ENCODE results near the gene MAP1B. TPM values are rescaled to one million over a fixed set of nuclear protein-coding genes. Genes with fewer than 3 reads are reported as not detected.
A peak's percentile ranks its signal among the peaks of the same experiment; 100 is the strongest.

MAP1B gene
- total and polyA plus RNA-seq, 2 donors: 1.6 to 3.1 TPM

DNA sequence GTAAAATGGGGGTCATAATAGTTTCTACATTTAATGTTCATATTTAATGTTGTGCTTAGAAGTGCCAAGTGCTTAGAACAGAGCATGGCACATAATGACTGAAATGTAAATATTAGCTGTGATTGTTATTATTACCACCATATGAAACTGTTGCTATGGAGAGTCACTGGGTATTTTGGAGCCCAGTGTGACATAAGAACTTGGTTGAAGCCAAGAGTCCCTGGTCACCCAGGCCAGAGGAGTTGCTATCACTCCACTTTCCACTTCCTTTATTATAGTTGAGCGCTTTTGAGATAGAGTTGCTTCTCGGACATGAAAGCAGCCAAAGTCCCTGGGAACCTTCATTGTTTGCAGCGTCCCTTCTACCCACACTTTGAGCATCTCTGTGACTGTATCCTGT lies 77.1 kb downstream of the MAP1B start:
- no peaks in the 10 kb centered on the region for H3K36me3 ChIP-seq (ENCODE audit: control insufficient read depth in 2 of 2, insufficient read depth in 2 of 2, low read length in 1 of 2)
- WGBS: 94% methylated on average over 3 of the region's 3 CpGs
- peaks cover 9 to 23% of the 10 kb centered on the region in 2 donors for H3K4me1 ChIP-seq (ENCODE audit: control insufficient read depth in 2 of 2, insufficient read depth in 2 of 2, low read length in 2 of 2)
- no peak for DNase-seq (ENCODE audit: low read depth in 6 of 9, low spot score in 9 of 9)
- H3K27me3 ChIP-seq (ENCODE audit: control insufficient read depth in 2 of 2, insufficient read depth in 1 of 2, low read length in 1 of 2): peaks cover 0 to 19% of the 10 kb centered on the region in 2 donors
- no peaks in the 10 kb centered on the region for H3K9me3 ChIP-seq (ENCODE audit: control insufficient read depth in 2 of 2, insufficient read depth in 1 of 2, low read length in 1 of 2)
- no peak overlapping the region for H3K4me3 ChIP-seq (ENCODE audit: low read length in 2 of 2)
- H3K27ac ChIP-seq (ENCODE audit: low read depth in 1 of 2, low read length in 1 of 2): no peak overlapping the region

- no peak overlapping the region for H3K4me3 ChIP-seq (ENCODE audit: low read length in 2 of 2)
- H3K9me3 ChIP-seq (ENCODE audit: control insufficient read depth in 2 of 2, insufficient read depth in 1 of 2, low read length in 1 of 2): no peaks in the 10 kb centered on the region
- no peak overlapping the region for H3K27ac ChIP-seq (ENCODE audit: low read depth in 1 of 2, low read length in 1 of 2)
- 95% methylated on average over 10 of the region's 10 CpGs for WGBS
- peaks cover 0 to 13% of the 10 kb centered on the region in 2 donors for H3K27me3 ChIP-seq (ENCODE audit: control insufficient read depth in 2 of 2, insufficient read depth in 1 of 2, low read length in 1 of 2)
- DNase-seq (ENCODE audit: low read depth in 6 of 9, low spot score in 9 of 9): peak in 1 of 9 donors; percentile 1
- H3K36me3 ChIP-seq (ENCODE audit: control insufficient read depth in 2 of 2, insufficient read depth in 2 of 2, low read length in 1 of 2): no peaks in the 10 kb centered on the region
- H3K4me1 ChIP-seq (ENCODE audit: control insufficient read depth in 2 of 2, insufficient read depth in 2 of 2, low read length in 2 of 2): peaks cover 9 to 23% of the 10 kb centered on the region in 2 donors
These were observed 78.4 kb downstream of the MAP1B start for GRCh38 chr5:72185496-72186329.

GRCh38 chr5:72187388-72188075 lies 80.3 kb downstream of the MAP1B start:
- Histone ChIP-seq H3K36me3 (ENCODE audit: control insufficient read depth in 2 of 2, insufficient read depth in 2 of 2, low read length in 1 of 2) (no peaks in the 10 kb centered on the region), H3K27me3 (ENCODE audit: control insufficient read depth in 2 of 2, insufficient read depth in 1 of 2, low read length in 1 of 2) (peaks cover 0 to 18% of the 10 kb centered on the region in 2 donors), H3K27ac (ENCODE audit: low read depth in 1 of 2, low read length in 1 of 2) (peak overlapping the region in 1 of 2 donors; percentile 4), H3K4me3 (ENCODE audit: low read length in 2 of 2) (no peak overlapping the region), H3K9me3 (ENCODE audit: control insufficient read depth in 2 of 2, insufficient read depth in 1 of 2, low read length in 1 of 2) (no peaks in the 10 kb centered on the region), H3K4me1 (ENCODE audit: control insufficient read depth in 2 of 2, insufficient read depth in 2 of 2, low read length in 2 of 2) (peaks cover 9 to 23% of the 10 kb centered on the region in 2 donors)
- DNase-seq (ENCODE audit: low read depth in 6 of 9, low spot score in 9 of 9): peak; percentile 13 to 85 (median 37)
- WGBS: 37% methylated on average over 5 of the region's 5 CpGs

DNA sequence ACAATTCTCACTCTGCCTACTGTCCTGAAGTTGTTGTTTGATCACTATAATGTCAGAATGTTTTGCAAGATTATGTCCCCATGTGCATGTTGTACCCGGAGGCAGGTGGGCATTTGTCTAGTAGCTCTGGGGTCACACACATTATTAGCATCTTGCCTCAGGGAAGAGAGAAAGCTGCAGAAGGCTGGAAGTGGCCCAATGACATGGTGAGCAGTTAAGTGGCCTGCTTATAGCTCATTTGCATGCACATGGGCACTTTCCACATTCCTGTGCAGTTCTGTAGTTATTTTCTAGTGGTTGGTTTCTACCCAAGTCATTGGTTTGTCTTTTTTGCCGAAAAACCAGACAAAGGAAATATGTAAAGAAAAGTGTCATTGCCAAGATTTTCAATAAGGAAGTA lies 80.9 kb downstream of the MAP1B start:
- 98% methylated on average over 2 of the region's 2 CpGs for WGBS

DNA sequence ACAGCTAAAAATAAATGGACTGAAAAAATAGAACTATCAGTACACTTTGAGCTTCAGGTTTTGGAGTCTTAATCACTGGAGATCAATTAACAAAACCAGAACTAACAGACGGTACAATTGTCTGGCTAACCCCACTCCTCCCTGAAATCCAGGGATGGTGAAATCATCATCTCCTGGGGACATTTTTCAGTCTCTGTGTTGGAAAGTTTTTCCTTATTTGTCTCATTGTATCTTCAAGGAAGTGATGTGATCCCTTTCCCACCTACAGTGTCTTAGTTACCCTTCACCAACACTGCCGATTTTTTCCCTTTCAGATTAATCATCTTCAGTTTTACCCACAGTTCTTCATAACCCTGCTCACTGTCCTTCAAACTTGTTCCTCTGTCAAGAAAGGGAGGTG lies 81.9 kb downstream of the MAP1B start:
- no peaks in the 10 kb centered on the region for H3K36me3 ChIP-seq (ENCODE audit: control insufficient read depth in 2 of 2, insufficient read depth in 2 of 2, low read length in 1 of 2)
- H3K4me1 ChIP-seq (ENCODE audit: control insufficient read depth in 2 of 2, insufficient read depth in 2 of 2, low read length in 2 of 2): peaks cover 9 to 23% of the 10 kb centered on the region in 2 donors
- no peaks in the 10 kb centered on the region for H3K9me3 ChIP-seq (ENCODE audit: control insufficient read depth in 2 of 2, insufficient read depth in 1 of 2, low read length in 1 of 2)
- H3K4me3 ChIP-seq (ENCODE audit: low read length in 2 of 2): no peak overlapping the region
- 100% methylated on average over 2 of the region's 2 CpGs for WGBS
- DNase-seq (ENCODE audit: low read depth in 6 of 9, low spot score in 9 of 9): no peak
- H3K27ac ChIP-seq (ENCODE audit: low read depth in 1 of 2, low read length in 1 of 2): no peak overlapping the region
- H3K27me3 ChIP-seq (ENCODE audit: control insufficient read depth in 2 of 2, insufficient read depth in 1 of 2, low read length in 1 of 2): peaks cover 0 to 4% of the 10 kb centered on the region in 2 donors

More for the DNA sequence above, 80.9 kb downstream of the MAP1B start:
- no peaks in the 10 kb centered on the region for H3K9me3 ChIP-seq (ENCODE audit: control insufficient read depth in 2 of 2, insufficient read depth in 1 of 2, low read length in 1 of 2)
- peaks cover 0 to 13% of the 10 kb centered on the region in 2 donors for H3K27me3 ChIP-seq (ENCODE audit: control insufficient read depth in 2 of 2, insufficient read depth in 1 of 2, low read length in 1 of 2)
- peaks cover 9 to 23% of the 10 kb centered on the region in 2 donors for H3K4me1 ChIP-seq (ENCODE audit: control insufficient read depth in 2 of 2, insufficient read depth in 2 of 2, low read length in 2 of 2)
- H3K27ac ChIP-seq (ENCODE audit: low read depth in 1 of 2, low read length in 1 of 2): peak overlapping the region in 1 of 2 donors; percentile 4
- no peak for DNase-seq (ENCODE audit: low read depth in 6 of 9, low spot score in 9 of 9)
- H3K4me3 ChIP-seq (ENCODE audit: low read length in 2 of 2): no peak overlapping the region
- no peaks in the 10 kb centered on the region for H3K36me3 ChIP-seq (ENCODE audit: control insufficient read depth in 2 of 2, insufficient read depth in 2 of 2, low read length in 1 of 2)

DNA sequence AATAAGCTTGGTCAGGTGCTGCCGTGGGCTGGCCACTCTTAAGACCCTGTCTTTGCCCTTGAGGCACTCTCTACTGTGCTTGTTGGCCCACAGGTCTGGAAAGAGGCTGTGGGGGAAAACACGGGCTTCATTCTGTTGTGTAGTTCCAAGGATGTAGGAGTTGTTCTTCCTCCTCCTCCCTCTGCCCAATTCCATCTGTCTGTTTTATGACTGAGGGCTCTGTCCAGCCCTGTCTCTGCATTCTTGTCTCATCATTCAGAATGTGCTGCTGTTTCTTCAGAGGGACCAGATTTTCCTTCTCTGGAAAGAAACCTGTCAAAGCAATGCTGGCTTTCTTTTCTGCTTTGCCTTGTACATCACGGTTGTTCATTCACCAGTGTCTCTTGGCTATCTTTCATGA lies 84.1 kb downstream of the MAP1B start:
- peaks cover 0 to 4% of the 10 kb centered on the region in 2 donors for H3K9me3 ChIP-seq (ENCODE audit: control insufficient read depth in 2 of 2, insufficient read depth in 1 of 2, low read length in 1 of 2)
- DNase-seq (ENCODE audit: low read depth in 6 of 9, low spot score in 9 of 9): no peak
- H3K36me3 ChIP-seq (ENCODE audit: control insufficient read depth in 2 of 2, insufficient read depth in 2 of 2, low read length in 1 of 2): no peaks in the 10 kb centered on the region
- H3K27me3 ChIP-seq (ENCODE audit: control insufficient read depth in 2 of 2, insufficient read depth in 1 of 2, low read length in 1 of 2): peaks cover 0 to 7% of the 10 kb centered on the region in 2 donors
- WGBS: 93% methylated on average over 3 of the region's 3 CpGs
- H3K4me1 ChIP-seq (ENCODE audit: control insufficient read depth in 2 of 2, insufficient read depth in 2 of 2, low read length in 2 of 2): peaks cover 9 to 17% of the 10 kb centered on the region in 2 donors
- no peak overlapping the region for H3K4me3 ChIP-seq (ENCODE audit: low read length in 2 of 2)
- no peak overlapping the region for H3K27ac ChIP-seq (ENCODE audit: low read depth in 1 of 2, low read length in 1 of 2)

- Histone ChIP-seq H3K36me3 (ENCODE audit: control insufficient read depth in 2 of 2, insufficient read depth in 2 of 2, low read length in 1 of 2) (no peaks in the 10 kb centered on the region), H3K27me3 (ENCODE audit: control insufficient read depth in 2 of 2, insufficient read depth in 1 of 2, low read length in 1 of 2) (peaks cover 0 to 8% of the 10 kb centered on the region in 2 donors), H3K27ac (ENCODE audit: low read depth in 1 of 2, low read length in 1 of 2) (no peak overlapping the region), H3K9me3 (ENCODE audit: control insufficient read depth in 2 of 2, insufficient read depth in 1 of 2, low read length in 1 of 2) (peaks cover 0 to 4% of the 10 kb centered on the region in 2 donors), H3K4me3 (ENCODE audit: low read length in 2 of 2) (no peak overlapping the region), H3K4me1 (ENCODE audit: control insufficient read depth in 2 of 2, insufficient read depth in 2 of 2, low read length in 2 of 2) (no peaks in the 10 kb centered on the region)
- WGBS: 96% methylated on average over 6 of the region's 6 CpGs
- DNase-seq (ENCODE audit: low read depth in 6 of 9, low spot score in 9 of 9): no peak
These were observed 87.6 kb downstream of the MAP1B start for GRCh38 chr5:72194846-72195245.

DNA sequence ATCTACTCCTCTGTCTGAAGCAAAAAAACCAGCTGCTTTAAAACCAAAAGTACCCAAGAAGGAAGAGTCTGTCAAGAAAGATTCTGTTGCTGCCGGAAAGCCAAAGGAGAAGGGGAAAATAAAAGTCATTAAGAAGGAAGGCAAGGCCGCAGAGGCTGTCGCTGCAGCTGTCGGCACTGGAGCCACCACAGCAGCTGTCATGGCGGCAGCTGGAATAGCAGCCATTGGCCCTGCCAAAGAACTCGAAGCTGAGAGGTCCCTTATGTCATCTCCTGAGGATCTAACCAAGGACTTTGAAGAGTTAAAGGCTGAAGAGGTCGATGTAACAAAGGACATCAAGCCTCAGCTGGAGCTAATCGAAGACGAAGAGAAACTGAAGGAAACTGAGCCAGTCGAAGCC lies 88.3 kb downstream of the MAP1B start:
- DNase-seq (ENCODE audit: low read depth in 6 of 9, low spot score in 9 of 9): no peak
- H3K27me3 ChIP-seq (ENCODE audit: control insufficient read depth in 2 of 2, insufficient read depth in 1 of 2, low read length in 1 of 2): peaks cover 0 to 8% of the 10 kb centered on the region in 2 donors
- 96% methylated on average over 10 of the region's 10 CpGs for WGBS
- no peaks in the 10 kb centered on the region for H3K36me3 ChIP-seq (ENCODE audit: control insufficient read depth in 2 of 2, insufficient read depth in 2 of 2, low read length in 1 of 2)
- no peak overlapping the region for H3K4me3 ChIP-seq (ENCODE audit: low read length in 2 of 2)
- no peak overlapping the region for H3K27ac ChIP-seq (ENCODE audit: low read depth in 1 of 2, low read length in 1 of 2)
- H3K9me3 ChIP-seq (ENCODE audit: control insufficient read depth in 2 of 2, insufficient read depth in 1 of 2, low read length in 1 of 2): peaks cover 0 to 4% of the 10 kb centered on the region in 2 donors
- no peaks in the 10 kb centered on the region for H3K4me1 ChIP-seq (ENCODE audit: control insufficient read depth in 2 of 2, insufficient read depth in 2 of 2, low read length in 2 of 2)

DNA sequence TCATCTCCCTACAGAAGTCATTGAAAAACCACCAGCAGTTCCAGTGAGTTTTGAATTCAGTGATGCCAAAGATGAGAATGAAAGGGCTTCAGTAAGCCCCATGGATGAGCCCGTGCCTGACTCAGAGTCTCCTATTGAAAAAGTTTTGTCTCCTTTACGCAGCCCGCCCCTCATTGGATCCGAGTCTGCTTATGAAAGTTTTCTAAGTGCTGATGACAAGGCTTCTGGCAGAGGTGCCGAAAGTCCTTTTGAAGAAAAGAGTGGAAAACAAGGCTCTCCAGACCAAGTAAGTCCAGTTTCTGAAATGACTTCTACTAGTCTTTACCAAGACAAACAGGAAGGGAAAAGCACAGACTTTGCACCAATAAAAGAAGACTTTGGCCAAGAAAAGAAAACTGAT lies 90.1 kb downstream of the MAP1B start:
- Histone ChIP-seq H3K27me3 (ENCODE audit: control insufficient read depth in 2 of 2, insufficient read depth in 1 of 2, low read length in 1 of 2) (peaks cover 0 to 4% of the 10 kb centered on the region in 2 donors), H3K4me1 (ENCODE audit: control insufficient read depth in 2 of 2, insufficient read depth in 2 of 2, low read length in 2 of 2) (no peaks in the 10 kb centered on the region), H3K36me3 (ENCODE audit: control insufficient read depth in 2 of 2, insufficient read depth in 2 of 2, low read length in 1 of 2) (no peaks in the 10 kb centered on the region), H3K4me3 (ENCODE audit: low read length in 2 of 2) (no peak overlapping the region), H3K27ac (ENCODE audit: low read depth in 1 of 2, low read length in 1 of 2) (no peak overlapping the region), H3K9me3 (ENCODE audit: control insufficient read depth in 2 of 2, insufficient read depth in 1 of 2, low read length in 1 of 2) (peaks cover 0 to 4% of the 10 kb centered on the region in 2 donors)
- 96% methylated on average over 5 of the region's 5 CpGs for WGBS
- DNase-seq (ENCODE audit: low read depth in 6 of 9, low spot score in 9 of 9): no peak

All from thymus (tissue), 11 donors.